ENCODE results near the gene TBPL2.

- no peak for TF ChIP-seq CTCF (conservative IDR thresholded peaks at IDR 0.05; ENCODE audit: low read depth, low read length)
- TF ChIP-seq EZH2 (IDR thresholded peaks at IDR 0.05; ENCODE audit: borderline replicate concordance, low read depth, low read length, poor library complexity, severe bottlenecking), result no peak
Observed at GRCh38 chr14:55399183-55399582, 41.2 kb downstream of the TBPL2 start.

All from A673 (cell line).